Stimulated activated CD4-positive, alpha-beta T cell treated with anti-CD3 and anti-CD28 coated beads, Interleukin-1b, Interleukin-23, amount 100 ng/mL, for 24 hours (primary cell): ENCODE measurements around the gene SIX5.

Experiments
- DNase-seq, 4 experiments: peaks; one replicate each; pipeline ENCODE4 v3.0.0-alpha.2; 2020; ENCODE audit warnings: low read depth in 4 of 4, low spot score in 1 of 4

The SIX5 gene

GRCh38 chr19:45793178-45793564 is 24.1 kb upstream of the SIX5 start:
- DNase-seq = no peak

GRCh38 chr19:45792470-45793177 is 23.6 kb upstream of the SIX5 start, which contains the start of gene DMWD:
DMWD (minus strand) TSS chr19:45792845; CDS start chr19:45792756, 89 bp downstream.
- peak; percentile 99 to 100 (median 100) for DNase-seq

DNA sequence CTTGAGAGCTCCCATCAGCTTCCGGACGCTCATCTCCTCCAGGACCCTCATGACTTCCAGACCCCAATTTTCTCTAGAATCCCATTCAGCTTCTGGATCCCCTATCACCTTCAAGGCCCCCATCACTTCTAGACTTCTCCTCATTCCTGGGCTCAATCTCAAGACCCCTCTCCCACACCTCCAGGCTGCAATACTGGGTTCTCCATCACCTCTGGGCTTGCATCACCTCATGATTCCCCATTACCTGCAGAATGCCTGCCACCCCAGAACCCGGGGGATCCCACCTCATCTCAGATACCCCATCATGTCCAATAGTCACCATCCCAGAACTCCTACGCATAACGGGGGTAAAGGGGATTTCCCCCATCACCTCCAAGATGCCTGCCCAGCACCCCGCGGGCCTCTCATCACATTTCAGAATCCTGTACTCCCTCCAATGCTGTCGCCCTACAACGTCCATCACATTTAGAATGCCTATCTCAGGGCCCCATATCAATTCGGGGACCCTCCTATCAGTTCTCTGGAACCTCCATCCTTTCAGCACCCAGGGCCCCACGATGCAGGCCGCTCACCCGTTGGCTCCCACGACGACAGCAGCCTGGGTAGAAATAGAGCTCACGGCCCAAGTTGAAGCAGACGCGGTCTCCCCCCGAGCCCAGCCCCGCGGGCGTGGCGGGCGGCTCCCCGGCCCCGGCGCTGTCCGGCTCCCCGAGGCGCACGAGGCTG is 22.9 kb upstream of the SIX5 start:
- no peak for DNase-seq

- no peak for DNase-seq
Observed at GRCh38 chr19:45790942-45791341, 21.9 kb upstream of the SIX5 start.

GRCh38 chr19:45789035-45789786 is 20.2 kb upstream of the SIX5 start:
- DNase-seq = no peak

DNA sequence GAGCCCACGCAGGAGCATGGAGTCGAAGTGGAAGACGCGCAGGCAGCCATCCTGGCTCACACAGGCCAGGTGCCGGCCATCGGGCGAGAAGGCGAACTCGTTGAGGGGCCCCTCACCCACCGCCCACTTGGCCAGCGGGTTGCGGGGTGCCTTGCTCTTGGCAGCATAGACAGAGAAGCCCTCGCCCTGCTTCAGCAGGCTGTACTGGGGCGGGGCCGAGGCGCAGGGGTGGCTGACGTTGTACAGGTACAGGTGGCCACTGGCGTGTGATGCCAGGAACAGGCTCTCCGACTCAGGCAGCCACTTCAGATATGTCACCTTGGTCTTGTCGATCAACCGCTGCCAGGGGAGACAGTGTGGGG is 17.5 kb upstream of the SIX5 start:
- no peak for DNase-seq

DNA sequence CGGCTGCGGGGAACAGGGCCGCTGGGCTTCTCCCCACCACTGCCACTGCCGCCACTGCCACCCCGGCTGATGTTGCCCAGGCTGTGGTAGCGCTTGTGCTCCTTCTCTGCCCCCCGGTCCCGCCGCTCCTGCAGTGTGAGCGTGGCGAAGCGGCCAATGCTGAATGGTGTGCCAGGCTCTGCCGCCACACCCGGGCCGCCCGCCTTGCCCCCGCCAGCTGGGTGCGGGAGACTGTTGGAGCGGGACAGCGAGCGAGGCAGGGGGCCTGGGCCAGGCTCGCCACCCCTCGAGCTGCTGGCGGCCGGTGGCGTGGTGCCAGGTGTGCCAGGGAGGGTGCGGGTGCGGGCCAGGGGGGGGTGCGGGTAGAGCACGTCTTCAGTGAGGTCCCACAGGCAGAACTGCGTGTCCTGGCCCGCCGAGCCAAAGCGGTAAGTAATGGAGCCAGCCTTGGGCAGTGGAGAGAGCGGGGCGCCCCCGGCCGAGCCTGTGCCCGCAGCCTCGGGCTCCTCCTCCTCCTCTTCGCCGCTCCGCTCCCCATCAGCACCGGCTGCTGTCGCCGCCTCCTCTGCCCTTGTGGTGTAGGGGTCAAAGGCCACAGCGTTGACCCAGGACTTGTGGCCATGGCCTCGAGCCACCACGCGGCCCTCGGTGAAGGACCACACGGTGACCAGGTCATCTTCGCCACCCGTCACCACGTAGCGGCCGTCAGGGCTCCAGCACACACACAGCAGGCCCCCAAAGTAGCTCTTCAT is 16.9 kb upstream of the SIX5 start:
- DNase-seq = no peak

DNA sequence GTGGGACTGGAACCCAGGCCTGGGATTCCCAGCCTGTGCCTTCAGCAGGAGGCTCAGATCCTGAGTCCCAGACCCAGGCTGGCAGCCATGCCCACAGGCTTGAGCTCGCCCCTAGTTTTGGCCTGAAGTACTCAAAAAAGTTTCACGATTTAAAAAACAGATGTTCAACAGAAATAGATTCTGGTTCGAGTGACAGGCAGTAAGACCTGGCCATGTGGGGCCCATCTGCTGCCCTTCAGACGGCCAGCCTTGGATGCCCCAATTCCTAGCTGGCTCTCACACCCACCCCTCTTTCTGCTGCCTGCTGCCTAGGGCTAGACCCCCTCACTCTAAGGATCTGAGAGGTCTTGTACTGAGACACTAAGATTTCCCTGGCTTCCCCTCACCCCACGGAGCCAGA is 16.0 kb upstream of the SIX5 start:
- DNase-seq = no peak

GRCh38 chr19:45784096-45784495 is 15.0 kb upstream of the SIX5 start:
- DNase-seq = no peak

DNA sequence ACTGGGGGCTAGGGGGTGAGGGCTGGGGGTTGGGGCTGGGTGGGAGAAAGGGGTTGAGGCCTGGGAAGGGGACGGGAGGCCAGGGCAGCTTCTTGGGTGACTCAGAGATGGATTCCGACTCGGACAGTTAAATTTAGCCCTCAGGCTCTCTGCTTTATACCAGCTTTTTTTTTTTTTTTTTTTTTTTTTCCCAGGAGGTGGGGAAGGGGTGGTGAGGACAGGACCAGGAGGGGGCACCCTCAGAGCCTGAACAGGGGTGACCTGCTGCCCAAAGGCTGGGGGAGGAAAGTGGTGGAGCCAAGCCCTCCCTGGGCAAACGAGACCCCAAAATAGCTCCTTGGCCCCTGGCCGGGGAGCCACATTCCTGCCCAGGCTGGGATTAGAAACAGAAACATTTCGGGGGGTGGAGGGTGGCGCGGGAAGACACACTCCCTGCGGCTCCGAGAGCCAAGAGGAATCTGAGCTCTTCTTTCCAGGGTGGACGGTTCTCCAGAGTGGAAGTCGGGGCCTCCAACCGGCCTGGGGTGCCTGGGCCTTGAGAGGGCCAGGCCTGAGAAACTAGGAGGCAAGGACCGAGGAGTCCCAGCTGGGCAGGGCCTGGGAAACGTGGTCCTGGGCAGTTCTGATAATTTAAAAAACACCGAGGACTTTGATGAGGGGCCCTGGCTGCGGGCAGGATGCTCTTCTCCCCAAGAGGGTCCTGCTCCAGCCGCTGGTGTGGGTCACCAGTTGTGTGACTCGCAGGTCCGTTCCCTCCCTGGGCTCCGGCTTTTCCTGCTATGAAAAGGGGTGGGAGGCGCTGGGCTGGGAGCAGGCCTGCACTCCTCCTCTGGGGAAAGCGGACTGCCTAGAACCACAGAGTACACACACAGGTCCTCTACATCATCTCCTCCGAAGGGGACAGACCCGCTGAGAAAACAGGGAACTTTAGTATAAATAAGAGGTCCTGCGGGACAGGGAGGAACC is 14.1 kb upstream of the SIX5 start:
- DNase-seq = no peak

DNA sequence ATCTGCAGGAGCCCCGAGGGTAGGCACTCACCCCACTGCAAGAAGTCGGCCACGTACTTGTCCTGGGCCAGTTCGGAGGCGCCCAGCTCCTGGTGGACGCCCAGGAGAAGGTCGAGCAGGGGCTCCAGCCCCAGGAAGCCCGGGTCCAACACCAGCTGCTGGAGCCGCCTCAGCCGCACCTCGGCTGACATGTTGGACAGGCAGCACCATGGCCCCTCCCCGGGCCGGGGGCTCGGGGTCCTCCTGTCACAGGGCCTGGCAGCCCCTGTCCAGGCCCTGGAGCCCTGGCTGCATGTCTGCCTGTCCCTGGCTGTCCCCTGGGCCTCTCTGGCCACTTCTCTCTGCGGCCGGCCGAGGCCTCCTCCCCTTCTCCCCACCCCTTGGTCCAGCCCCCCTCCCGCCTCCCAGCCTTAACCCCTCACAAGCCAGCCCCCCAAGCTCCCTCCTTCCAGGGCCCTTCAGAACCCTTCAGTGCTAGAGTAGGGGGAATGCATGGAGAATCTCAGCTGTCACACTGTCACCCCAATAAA is 13.2 kb upstream of the SIX5 start, which contains the start of gene DMPK:
Gene DMPK, minus strand, starts transcription at position 329 of the 530 bp plus-strand sequence. Its CDS starts 138 bp downstream, at position 191.
- no peak for DNase-seq

DNA sequence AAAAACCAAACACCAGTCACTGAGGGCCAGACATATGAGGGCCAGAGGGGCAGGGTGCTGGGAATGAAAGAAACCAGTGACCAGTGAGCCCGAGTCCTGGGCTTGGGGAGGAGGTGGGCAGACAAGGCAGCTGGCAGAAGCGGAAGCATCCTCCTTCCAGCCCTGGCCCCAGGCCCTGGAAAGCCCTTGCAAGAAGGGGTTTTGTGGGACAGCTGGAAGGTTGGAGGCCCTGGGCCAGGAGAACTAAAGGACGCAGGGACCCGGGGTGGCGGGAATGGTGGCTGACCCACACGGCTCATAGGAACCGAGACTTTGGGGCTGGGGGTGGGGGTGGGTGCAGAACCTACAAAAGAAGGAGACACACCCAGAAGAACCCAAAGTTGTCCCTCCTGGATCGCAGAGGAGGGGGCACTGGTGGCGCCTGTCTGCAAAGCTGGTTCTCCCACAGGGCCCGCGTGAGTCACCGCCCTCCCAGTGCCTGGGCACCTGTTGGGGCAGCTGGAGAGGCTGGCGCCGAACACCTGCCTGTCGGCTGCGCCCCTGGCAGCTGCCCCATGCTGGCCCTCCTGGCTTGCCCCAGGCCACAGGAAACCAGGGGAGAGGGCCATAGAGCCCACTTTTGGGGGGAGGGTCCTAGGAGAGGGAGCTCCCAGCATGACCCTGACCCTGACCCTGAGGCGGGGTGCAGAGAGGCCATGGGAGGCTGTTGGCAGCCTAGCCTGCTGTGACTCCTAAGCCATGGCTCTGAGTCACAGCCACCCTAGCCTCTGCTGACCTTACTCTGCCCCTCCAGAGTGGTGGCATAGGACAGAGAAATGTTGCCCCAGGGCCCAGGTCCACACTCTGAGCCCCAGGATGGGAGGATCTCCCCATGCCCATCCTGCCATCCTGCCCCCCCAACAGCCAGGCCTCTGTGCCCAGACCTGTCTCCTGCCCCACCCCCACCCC is 12.4 kb upstream of the SIX5 start:
- DNase-seq = no peak

DNA sequence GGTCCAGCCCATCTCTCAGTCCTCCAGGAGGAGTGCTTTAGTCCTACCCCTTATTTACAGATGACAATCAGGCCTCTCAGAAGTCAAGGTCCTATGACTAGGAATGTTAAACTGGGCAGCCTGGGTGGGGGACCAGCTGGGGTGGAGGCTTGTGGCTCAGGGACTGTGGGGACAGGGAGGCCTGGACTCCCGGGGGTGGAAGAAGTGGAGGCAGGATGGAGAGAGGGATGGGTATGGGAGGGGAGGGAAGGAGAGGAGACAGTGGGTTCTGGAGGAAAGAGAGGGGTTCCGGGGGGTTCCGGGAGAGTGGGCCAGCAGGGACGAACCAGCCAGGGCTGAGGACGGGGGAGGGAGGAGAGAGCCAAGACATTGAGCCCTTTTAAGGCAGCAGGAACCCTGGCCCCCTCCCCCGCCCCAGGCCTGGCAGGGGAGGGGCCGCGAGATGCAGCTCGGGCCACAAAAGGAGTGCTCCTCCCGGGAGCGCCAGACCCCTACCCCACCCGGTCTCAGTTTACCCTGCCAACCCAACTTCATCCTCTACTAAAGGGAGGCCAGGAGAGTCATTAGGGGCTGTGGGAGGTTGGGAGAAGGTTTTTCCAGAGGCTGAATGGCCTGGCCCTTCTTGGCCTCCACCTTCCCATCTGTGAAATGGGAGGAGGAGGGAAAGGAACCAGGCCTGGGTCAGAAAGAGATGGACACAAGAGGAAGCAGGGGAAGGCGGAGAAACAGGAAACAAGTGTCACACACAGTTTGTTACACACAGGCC is 11.6 kb upstream of the SIX5 start:
- no peak for DNase-seq

DNA sequence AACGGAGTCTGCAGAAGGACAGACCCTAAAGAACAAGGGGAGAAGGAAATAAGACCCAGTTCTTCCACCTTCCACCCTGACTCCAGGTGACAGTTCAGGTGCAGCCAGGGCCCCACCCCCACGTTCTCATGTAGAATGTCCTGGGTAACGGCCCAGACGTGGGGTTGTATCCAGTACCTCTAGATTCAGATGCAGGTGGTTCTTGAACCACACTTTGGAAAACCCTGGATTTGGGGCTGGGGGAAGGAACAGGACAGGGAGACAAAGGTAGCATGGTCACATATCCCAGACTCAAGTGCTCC is 11.0 kb upstream of the SIX5 start:
- DNase-seq = no peak

DNA sequence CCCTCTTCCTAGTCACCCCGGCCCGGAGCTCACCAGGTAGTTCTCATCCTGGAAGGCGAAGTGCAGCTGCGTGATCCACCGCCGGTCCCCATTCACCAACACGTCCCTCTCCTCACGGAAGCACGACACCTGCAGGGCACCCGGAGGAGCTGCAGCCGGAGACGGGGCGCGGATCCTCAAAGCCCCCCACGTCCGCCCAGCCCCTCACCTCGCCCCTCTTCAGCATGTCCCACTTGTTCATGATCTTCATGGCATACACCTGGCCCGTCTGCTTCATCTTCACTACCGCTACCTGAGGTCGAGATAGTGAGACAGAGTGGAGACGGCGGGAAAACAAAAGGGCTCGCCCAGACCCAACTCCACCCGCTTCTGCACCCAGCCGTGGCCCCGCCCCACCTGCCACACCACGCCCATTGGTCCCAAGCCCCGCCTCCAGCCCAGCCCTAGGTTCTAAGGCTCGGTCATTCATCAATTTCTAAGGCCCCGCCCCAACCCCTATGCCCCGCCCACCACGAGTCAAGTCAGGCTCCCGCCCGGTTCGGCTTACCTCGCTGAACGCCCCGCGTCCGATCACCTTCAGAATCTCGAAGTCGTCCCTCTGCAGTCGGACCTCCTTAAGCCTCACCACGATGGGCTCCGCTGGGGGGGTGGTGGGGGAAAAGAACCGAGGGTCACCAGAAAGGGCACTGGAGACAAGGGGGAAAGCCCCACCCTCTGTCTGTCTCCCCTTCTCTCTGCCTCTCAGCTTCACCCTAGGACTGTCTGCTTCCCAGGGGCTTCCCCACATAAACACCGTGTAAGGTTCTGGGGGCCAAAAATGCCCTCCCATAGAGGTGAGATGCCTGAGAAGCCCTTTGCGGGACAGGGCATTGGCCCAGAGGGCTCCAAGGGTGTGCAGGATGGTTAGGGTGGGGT is 10.4 kb upstream of the SIX5 start:
- DNase-seq = peak; percentile 81 to 94 (median 85)

DNA sequence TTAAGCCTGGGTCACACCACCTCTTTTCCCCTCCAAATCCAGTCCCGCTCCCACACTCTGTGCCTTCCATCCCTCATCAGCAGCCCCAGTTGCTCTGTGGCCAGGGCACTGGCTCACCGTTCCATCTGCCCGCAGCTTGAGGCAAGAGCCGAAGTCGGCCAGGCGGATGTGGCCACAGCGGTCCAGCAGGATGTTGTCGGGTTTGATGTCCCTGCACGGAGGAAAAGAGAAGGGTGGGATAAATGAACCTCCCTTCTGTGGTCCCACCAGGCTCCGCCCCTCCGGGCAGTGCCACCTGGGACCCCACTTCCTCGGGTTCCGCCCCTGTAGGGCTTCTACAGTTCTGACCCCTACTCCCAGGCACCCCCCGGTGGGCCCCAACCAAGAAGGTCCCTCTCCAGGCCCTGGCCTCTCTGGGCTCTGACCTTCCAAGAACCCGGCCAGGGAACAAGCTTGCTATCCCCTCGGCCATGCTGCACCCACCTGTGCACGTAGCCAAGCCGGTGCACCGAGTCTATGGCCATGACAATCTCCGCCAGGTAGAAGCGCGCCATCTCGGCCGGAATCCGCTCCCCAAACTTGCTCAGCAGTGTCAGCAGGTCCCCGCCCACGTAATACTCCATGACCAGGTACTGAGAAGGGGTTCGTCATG is 9.1 kb upstream of the SIX5 start:
- no peak for DNase-seq
